AG09319 (cell line): ENCODE results near the gene WDFY3.

Source experiments
- DNase-seq: peaks from one replicate; pipeline ENCODE4 v3.0.0-alpha.2; 2010; ENCODE audit warnings: low read depth; ENCODE audit errors: extremely low read depth
- CTCF ChIP-seq: IDR thresholded peaks from 2 replicates; pipeline ENCODE4 v1.5.1; 2011; ENCODE audit warnings: low read depth, mild to moderate bottlenecking, inconsistent platforms, low read length, moderate library complexity

The WDFY3 gene

GRCh38 chr4:84680956-84681355, 285.5 kb downstream of the WDFY3 start:
- no peak for DNase-seq
- TF ChIP-seq CTCF: no peak

DNA sequence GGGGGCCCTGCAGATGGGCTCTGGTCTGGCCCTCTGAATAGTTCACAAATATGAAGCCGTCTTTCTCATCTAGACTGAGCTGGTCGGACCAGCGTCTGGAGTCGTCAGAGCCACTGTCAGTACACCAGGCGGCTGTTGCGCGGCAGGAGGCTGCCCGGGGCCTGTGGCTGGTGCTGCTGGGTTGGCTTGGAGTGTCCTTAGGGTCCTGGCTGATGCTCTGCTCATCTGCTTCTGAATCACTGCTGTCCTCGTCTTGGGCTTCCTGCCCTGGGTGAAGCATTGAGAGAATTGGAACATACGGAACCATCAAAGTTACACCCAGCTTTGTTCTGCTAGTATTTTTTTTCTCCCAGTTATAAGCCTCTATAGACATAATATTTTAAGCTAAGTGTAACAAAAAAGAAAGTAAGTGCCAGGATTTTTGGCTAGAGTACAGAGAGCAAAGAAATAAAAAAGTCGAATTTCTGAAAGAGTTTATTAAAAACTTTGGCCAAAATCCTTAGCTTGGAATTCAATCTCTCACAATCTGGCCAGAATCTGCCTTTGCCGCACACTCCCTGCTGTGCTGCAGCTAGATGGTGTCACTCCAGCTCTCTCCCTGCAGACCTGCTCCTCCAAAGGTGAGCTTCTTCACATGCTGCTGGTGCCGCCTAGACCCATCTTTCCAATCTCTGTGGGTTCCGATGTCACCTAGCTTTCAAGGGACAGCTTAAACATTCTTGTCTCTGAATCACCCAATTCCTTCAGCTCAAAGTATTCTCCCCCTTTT, 287.3 kb downstream of the WDFY3 start:
- DNase-seq: no peak
- no peak for TF ChIP-seq CTCF

DNA sequence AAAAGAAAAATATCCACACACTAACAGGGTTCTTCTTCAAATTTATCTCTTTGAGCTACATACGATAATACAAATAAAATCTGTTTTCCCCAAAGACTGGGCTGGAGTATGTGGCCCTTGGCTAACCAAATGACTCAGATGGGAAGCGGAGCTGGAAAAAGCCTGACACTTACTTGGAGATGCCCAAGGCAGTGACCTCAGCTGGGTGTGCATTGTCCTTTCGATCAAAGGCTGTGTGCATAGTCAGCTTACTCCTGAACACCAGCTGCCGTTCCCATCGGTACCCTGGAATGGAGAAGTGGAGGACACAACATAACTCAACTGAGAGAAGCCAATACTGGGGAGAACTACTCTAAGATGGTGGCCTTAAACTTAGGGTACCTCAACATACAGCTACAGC, 288.5 kb downstream of the WDFY3 start:
- no peak for TF ChIP-seq CTCF
- no peak for DNase-seq

GRCh38 chr4:84677093-84677492, 289.4 kb downstream of the WDFY3 start:
- no peak for TF ChIP-seq CTCF
- no peak for DNase-seq

DNA sequence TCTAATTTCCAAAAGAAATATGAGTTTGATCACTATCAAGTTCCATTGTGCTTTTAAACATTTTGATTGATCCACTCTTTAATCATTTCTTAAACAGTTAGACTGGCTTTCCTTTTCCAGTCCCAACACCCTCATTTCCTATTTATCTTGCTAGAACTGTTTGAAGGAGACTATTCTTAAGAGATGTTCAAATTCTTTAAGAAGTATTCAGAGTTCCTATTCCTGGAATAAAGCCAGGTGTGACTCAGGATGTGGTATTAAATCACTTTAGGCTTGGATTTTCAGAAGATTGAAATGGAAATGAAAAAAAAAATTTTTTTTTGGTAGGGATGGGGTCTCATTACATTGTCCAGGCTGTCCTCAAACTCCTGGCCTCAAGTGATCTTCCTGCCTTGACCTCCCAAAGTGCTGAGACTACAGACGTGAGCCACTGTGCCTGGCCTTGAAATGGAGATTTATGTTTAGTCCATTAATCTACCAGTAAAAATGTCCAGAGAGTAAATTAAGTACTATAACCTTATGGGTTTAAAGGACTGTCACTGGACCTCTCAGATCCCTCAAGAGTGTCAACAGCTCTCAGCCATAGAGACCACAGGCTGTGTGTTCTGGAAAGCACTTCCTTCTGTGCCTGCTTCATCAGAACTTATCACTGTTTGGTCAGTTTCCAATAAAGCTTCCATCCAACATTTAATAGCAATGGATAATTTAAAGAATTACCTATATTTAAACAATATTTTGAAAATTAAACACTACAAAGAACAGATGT, 292.8 kb downstream of the WDFY3 start:
- DNase-seq: peak; percentile 39
- no peak for TF ChIP-seq CTCF

DNA sequence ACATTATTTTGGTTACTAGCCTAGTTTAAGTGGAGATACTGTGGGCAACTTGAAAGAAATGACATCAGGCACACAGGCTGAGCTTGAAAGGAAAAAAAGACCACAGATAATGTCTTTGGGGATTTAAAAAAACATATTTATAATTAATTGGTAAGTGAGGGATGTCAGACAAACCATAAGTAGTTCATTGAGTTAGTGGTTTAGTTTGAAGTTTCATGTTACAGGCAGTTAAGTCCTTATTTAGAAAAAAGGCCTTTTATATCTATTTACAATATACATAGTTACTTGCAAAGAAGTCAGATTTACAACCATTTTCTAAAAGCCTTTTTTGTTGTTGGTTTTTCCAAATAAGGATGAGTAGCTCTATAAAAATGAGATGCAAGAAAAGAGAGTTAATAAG, 294.3 kb downstream of the WDFY3 start:
- no peak for TF ChIP-seq CTCF
- no peak for DNase-seq

DNA sequence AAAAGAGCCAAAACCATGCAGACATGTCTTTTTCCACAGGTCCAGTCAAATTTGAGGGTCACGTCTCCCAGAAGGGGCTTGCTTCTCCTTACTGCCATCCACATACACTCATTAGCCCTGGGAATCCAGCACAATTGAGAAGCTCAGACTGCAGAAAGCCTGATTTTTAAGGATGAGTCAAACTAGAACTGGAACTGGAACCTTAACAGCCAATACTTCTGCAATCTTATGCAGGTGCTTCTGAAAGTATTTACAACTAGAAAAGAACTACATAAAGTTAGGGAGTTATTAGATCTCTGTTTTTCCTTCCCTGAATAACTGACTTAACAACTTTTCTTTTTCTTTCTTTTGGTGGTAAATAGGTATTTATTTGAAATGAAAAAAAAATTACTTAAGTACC, 297.3 kb downstream of the WDFY3 start:
- DNase-seq: no peak
- TF ChIP-seq CTCF: no peak
